Measurements from ENCODE around the gene CACNB2. TPM values are rescaled to one million over a fixed set of nuclear protein-coding genes. Genes with fewer than 3 reads are reported as not detected.

CACNB2 gene
- polyA plus RNA-seq, 1 of the 3 experiments (the other 2 are of a cell fraction) = 0.74 TPM

DNA sequence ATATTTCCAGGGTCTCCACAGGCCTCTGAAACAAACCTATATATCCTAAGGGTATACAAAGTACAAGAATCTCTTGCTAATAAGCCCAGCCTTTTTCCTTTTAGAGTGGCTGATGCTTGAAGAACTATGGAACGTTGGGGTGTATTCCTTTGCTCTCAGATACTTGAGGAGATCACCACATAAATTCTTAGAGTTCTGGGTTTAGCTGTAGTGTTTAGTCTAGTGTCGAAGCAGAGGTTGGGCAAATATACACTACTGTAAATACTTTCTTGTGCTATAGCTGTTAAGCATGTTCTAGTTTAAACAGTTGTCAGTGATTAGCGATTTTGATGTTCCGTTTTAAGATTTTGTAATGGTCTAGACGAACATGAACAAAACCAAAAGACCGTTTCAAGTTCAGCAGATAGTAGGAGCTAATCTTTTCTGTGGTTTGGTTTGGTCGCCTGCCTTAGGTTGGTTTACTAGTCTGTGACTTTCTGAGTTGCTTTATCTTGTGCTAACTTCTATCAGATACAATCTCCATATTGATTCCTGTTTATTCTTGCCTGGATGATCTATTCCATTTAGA is 281.6 kb downstream of the CACNB2 start:
- no peak overlapping the region for H3K9ac ChIP-seq
- no peaks in the 10 kb centered on the region for H3K9me2 ChIP-seq
- H4K20me1 ChIP-seq (ENCODE audit: insufficient read depth) = no peaks in the 10 kb centered on the region
- H3K4me3 ChIP-seq (ENCODE audit: low read depth in 2 of 2, low read length in 1 of 2) = no peak overlapping the region
- 61% methylated on average over 7 of the region's 7 CpGs for WGBS (ENCODE audit: low lambda C conversion rate)
- no peaks in the 10 kb centered on the region for H3K9me3 ChIP-seq
- no peak for DNase-seq
- H3K4me1 ChIP-seq (ENCODE audit: control insufficient read depth in 1 of 2, insufficient read depth in 2 of 2, low read depth in 1 of 2, low read length in 1 of 2) = no peaks in the 10 kb centered on the region
- no peak for TF ChIP-seq MAX (IDR thresholded peaks at IDR 0.05; ENCODE audit: low read depth)
- no peak for TF ChIP-seq MXI1 (IDR thresholded peaks at IDR 0.05; ENCODE audit: low read depth, low read length)
- no peak for TF ChIP-seq FOXM1 (IDR thresholded peaks at IDR 0.05; ENCODE audit: low read depth)
- no peak for TF ChIP-seq RXRA (IDR thresholded peaks at IDR 0.05; ENCODE audit: borderline replicate concordance, low read depth)
- TF ChIP-seq CHD2 (IDR thresholded peaks at IDR 0.05; ENCODE audit: low read length, partially characterized antibody) = no peak
- TF ChIP-seq IRF3 (IDR thresholded peaks at IDR 0.05; ENCODE audit: low read depth, low read length) = no peak
- no peak for TF ChIP-seq FOSL2 (IDR thresholded peaks at IDR 0.05; ENCODE audit: borderline replicate concordance, low read depth)
- no peaks in the 10 kb centered on the region for H3K36me3 ChIP-seq (replicated peaks in 1 of 2; ENCODE audit: control insufficient read depth in 1 of 2, insufficient read depth in 2 of 2, low read length in 1 of 2)
- H3K27me3 ChIP-seq (ENCODE audit: insufficient read depth) = no peaks in the 10 kb centered on the region
- no peak overlapping the region for H3K4me2 ChIP-seq
- H3K79me2 ChIP-seq (ENCODE audit: insufficient read depth) = no peaks in the 10 kb centered on the region
- H3F3A ChIP-seq (replicated peaks; ENCODE audit: insufficient read depth) = no peaks in the 10 kb centered on the region
- H3K27ac ChIP-seq (ENCODE audit: low read depth in 2 of 2, low read length in 1 of 2) = no peak overlapping the region
- ChIA-PET POLR2A (no interaction called here), CTCF (no interaction called here)
- H2AFZ ChIP-seq (ENCODE audit: low read depth) = no peak overlapping the region

- Histone ChIP-seq H3K79me2 (ENCODE audit: insufficient read depth) (no peaks in the 10 kb centered on the region), H3K27me3 (ENCODE audit: insufficient read depth) (no peaks in the 10 kb centered on the region), H3K4me3 (ENCODE audit: low read depth in 2 of 2, low read length in 1 of 2) (no peak overlapping the region), H3K9me2 (no peaks in the 10 kb centered on the region), H3K9me3 (no peaks in the 10 kb centered on the region), H3K36me3 (replicated peaks in 1 of 2; ENCODE audit: control insufficient read depth in 1 of 2, insufficient read depth in 2 of 2, low read length in 1 of 2) (no peaks in the 10 kb centered on the region), H3K27ac (ENCODE audit: low read depth in 2 of 2, low read length in 1 of 2) (no peak overlapping the region), H3K9ac (no peak overlapping the region), H3K4me2 (no peak overlapping the region), H3K4me1 (ENCODE audit: control insufficient read depth in 1 of 2, insufficient read depth in 2 of 2, low read depth in 1 of 2, low read length in 1 of 2) (no peaks in the 10 kb centered on the region), H3F3A (replicated peaks; ENCODE audit: insufficient read depth) (no peaks in the 10 kb centered on the region), H4K20me1 (ENCODE audit: insufficient read depth) (no peaks in the 10 kb centered on the region), H2AFZ (ENCODE audit: low read depth) (no peak overlapping the region)
- WGBS (ENCODE audit: low lambda C conversion rate) = 24% methylated on average over 4 of the region's 4 CpGs
- CTCF ChIA-PET = no interaction called here
- POLR2A ChIA-PET = no interaction called here
- no peak for DNase-seq
- TF ChIP-seq MXI1 (IDR thresholded peaks at IDR 0.05; ENCODE audit: low read depth, low read length) (no peak), RFX5 (IDR thresholded peaks at IDR 0.05; ENCODE audit: low read length) (no peak), JUND (IDR thresholded peaks at IDR 0.05) (no peak), YY1 (IDR thresholded peaks at IDR 0.05; ENCODE audit: low read depth) (no peak), NFIC (IDR thresholded peaks at IDR 0.05; ENCODE audit: borderline replicate concordance) (no peak), TEAD4 (IDR thresholded peaks at IDR 0.05; ENCODE audit: borderline replicate concordance, insufficient read depth) (no peak), IRF3 (IDR thresholded peaks at IDR 0.05; ENCODE audit: low read depth, low read length) (no peak), FOXJ3 (CRISPR knock-in tag; IDR thresholded peaks at IDR 0.05) (no peak), RAD21 (IDR thresholded peaks at IDR 0.05; ENCODE audit: low read length) (no peak), EZH2phosphoT487 (IDR thresholded peaks at IDR 0.05; ENCODE audit: borderline replicate concordance, low read depth) (no peak), FOSL2 (IDR thresholded peaks at IDR 0.05; ENCODE audit: borderline replicate concordance, low read depth) (no peak), POLR2AphosphoS5 (IDR thresholded peaks at IDR 0.05; ENCODE audit: low read depth, low read length) (no peak), CHD2 (IDR thresholded peaks at IDR 0.05; ENCODE audit: low read length, partially characterized antibody) (no peak)
- TF ChIP-seq, protein P1, sequence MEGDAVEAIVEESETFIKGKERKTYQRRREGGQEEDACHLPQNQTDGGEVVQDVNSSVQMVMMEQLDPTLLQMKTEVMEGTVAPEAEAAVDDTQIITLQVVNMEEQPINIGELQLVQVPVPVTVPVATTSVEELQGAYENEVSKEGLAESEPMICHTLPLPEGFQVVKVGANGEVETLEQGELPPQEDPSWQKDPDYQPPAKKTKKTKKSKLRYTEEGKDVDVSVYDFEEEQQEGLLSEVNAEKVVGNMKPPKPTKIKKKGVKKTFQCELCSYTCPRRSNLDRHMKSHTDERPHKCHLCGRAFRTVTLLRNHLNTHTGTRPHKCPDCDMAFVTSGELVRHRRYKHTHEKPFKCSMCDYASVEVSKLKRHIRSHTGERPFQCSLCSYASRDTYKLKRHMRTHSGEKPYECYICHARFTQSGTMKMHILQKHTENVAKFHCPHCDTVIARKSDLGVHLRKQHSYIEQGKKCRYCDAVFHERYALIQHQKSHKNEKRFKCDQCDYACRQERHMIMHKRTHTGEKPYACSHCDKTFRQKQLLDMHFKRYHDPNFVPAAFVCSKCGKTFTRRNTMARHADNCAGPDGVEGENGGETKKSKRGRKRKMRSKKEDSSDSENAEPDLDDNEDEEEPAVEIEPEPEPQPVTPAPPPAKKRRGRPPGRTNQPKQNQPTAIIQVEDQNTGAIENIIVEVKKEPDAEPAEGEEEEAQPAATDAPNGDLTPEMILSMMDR (IDR thresholded peaks at IDR 0.05) = no peak
- TF ChIP-seq, protein P2, sequence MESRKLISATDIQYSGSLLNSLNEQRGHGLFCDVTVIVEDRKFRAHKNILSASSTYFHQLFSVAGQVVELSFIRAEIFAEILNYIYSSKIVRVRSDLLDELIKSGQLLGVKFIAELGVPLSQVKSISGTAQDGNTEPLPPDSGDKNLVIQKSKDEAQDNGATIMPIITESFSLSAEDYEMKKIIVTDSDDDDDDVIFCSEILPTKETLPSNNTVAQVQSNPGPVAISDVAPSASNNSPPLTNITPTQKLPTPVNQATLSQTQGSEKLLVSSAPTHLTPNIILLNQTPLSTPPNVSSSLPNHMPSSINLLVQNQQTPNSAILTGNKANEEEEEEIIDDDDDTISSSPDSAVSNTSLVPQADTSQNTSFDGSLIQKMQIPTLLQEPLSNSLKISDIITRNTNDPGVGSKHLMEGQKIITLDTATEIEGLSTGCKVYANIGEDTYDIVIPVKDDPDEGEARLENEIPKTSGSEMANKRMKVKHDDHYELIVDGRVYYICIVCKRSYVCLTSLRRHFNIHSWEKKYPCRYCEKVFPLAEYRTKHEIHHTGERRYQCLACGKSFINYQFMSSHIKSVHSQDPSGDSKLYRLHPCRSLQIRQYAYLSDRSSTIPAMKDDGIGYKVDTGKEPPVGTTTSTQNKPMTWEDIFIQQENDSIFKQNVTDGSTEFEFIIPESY (IDR thresholded peaks at IDR 0.05; ENCODE audit: borderline replicate concordance, low read depth) = no peak
These were observed 282.9 kb downstream of the CACNB2 start for GRCh38 chr10:18423058-18423637.
